GM23338 (cell line): ENCODE measurements around the gene SHPK.

Experiments used
- CREB1 ChIP-seq: fragments of 250-450 bp; sonication (Bioruptor Pico); IDR thresholded peaks from 2 replicates; pipeline ENCODE4 v1.5.0; 2020; ENCODE audit warnings: low read depth, mild to moderate bottlenecking, moderate library complexity
- EZH2 ChIP-seq: fragments of 200-600 bp; sonication (generic); IDR thresholded peaks from one replicate; pipeline ENCODE4 v1.8.0; 2017; ENCODE audit warnings: antibody characterized with exemption, mild to moderate bottlenecking, low read depth; ENCODE audit not compliant: unreplicated experiment
- EZH2phosphoT487 ChIP-seq: fragments of 200-600 bp; sonication (generic); IDR thresholded peaks from one replicate; pipeline ENCODE4 v1.8.1; 2018; ENCODE audit warnings: antibody characterized with exemption; ENCODE audit not compliant: unreplicated experiment
- JUNB ChIP-seq: IDR thresholded peaks from one replicate; pipeline ENCODE4 v1.6.1; 2016; ENCODE audit warnings: antibody characterized with exemption; ENCODE audit not compliant: unreplicated experiment
- POLR2AphosphoS5 ChIP-seq: IDR thresholded peaks from 2 replicates; pipeline ENCODE4 v1.6.1; 2016; ENCODE audit warnings: antibody characterized with exemption, low read depth
- ZNF114 ChIP-seq: fragments of 250-450 bp; sonication (Bioruptor Pico); IDR thresholded peaks from 2 replicates; pipeline ENCODE4 v1.5.0; 2020; ENCODE audit warnings: mild to moderate bottlenecking, moderate library complexity
- ZNF331 ChIP-seq: fragments of 250-450 bp; sonication (Bioruptor Pico); IDR thresholded peaks from 2 replicates; pipeline ENCODE4 v1.5.0; 2020; ENCODE audit warnings: low read depth, mild to moderate bottlenecking, moderate library complexity
- TF ChIP-seq, protein P1 (sequence below), 2 experiments: fragments of 200-600 bp in 1 of 2; sonication (generic) in 1 of 2; conservative IDR thresholded peaks; 2 replicates each; pipeline versions ENCODE4 v1.5.1 to v1.6.1; 2016 to 2017; ENCODE audit warnings: antibody characterized with exemption in 2 of 2, low read depth in 2 of 2, mild to moderate bottlenecking in 2 of 2, moderate library complexity in 1 of 2
- TF ChIP-seq, protein P2 (sequence below): IDR thresholded peaks from one replicate; pipeline ENCODE4 v1.6.1; 2018; ENCODE audit warnings: antibody characterized with exemption; ENCODE audit not compliant: unreplicated experiment

GRCh38 chr17:3679531-3680126, 43.6 kb upstream of the SHPK start:
- TF ChIP-seq JUNB (no peak), POLR2AphosphoS5 (no peak), EZH2 (no peak), ZNF331 (CRISPR knock-in tag) (no peak), EZH2phosphoT487 (no peak), ZNF114 (CRISPR knock-in tag) (no peak), CREB1 (CRISPR knock-in tag) (no peak)
- TF ChIP-seq, protein P1, sequence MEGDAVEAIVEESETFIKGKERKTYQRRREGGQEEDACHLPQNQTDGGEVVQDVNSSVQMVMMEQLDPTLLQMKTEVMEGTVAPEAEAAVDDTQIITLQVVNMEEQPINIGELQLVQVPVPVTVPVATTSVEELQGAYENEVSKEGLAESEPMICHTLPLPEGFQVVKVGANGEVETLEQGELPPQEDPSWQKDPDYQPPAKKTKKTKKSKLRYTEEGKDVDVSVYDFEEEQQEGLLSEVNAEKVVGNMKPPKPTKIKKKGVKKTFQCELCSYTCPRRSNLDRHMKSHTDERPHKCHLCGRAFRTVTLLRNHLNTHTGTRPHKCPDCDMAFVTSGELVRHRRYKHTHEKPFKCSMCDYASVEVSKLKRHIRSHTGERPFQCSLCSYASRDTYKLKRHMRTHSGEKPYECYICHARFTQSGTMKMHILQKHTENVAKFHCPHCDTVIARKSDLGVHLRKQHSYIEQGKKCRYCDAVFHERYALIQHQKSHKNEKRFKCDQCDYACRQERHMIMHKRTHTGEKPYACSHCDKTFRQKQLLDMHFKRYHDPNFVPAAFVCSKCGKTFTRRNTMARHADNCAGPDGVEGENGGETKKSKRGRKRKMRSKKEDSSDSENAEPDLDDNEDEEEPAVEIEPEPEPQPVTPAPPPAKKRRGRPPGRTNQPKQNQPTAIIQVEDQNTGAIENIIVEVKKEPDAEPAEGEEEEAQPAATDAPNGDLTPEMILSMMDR (conservative IDR thresholded peaks at IDR 0.05; ENCODE audit: low read depth in 2 of 2), result no peak
- TF ChIP-seq, protein P2, sequence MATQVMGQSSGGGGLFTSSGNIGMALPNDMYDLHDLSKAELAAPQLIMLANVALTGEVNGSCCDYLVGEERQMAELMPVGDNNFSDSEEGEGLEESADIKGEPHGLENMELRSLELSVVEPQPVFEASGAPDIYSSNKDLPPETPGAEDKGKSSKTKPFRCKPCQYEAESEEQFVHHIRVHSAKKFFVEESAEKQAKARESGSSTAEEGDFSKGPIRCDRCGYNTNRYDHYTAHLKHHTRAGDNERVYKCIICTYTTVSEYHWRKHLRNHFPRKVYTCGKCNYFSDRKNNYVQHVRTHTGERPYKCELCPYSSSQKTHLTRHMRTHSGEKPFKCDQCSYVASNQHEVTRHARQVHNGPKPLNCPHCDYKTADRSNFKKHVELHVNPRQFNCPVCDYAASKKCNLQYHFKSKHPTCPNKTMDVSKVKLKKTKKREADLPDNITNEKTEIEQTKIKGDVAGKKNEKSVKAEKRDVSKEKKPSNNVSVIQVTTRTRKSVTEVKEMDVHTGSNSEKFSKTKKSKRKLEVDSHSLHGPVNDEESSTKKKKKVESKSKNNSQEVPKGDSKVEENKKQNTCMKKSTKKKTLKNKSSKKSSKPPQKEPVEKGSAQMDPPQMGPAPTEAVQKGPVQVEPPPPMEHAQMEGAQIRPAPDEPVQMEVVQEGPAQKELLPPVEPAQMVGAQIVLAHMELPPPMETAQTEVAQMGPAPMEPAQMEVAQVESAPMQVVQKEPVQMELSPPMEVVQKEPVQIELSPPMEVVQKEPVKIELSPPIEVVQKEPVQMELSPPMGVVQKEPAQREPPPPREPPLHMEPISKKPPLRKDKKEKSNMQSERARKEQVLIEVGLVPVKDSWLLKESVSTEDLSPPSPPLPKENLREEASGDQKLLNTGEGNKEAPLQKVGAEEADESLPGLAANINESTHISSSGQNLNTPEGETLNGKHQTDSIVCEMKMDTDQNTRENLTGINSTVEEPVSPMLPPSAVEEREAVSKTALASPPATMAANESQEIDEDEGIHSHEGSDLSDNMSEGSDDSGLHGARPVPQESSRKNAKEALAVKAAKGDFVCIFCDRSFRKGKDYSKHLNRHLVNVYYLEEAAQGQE, result no peak
